Measurements from ENCODE around the gene MAP3K9. TPM values are rescaled to one million over a fixed set of nuclear protein-coding genes. Genes with fewer than 3 reads are reported as not detected.

Gene MAP3K9
- total RNA-seq, 1 experiment from 2014 or later, result 28.0 TPM

GRCh38 chr14:70802379-70802778 is 6.9 kb downstream of the MAP3K9 start (continued):
- TF ChIP-seq ZNF281 (CRISPR knock-in tag; IDR thresholded peaks at IDR 0.05) (no peak), GABPB1 (CRISPR knock-in tag; IDR thresholded peaks at IDR 0.05) (no peak)

- Mint-ChIP-seq H3K27ac (peak overlapping the region; percentile 64), H3K9me3 (no peaks in the 10 kb centered on the region), H3K4me1 (peaks cover 21% of the 10 kb centered on the region), H3K36me3 (peaks cover 51% of the 10 kb centered on the region), H3K4me3 (no peak overlapping the region), H3K27me3 (ENCODE audit: low read depth) (no peaks in the 10 kb centered on the region)
- ChIA-PET POLR2A (no interaction called here), CTCF (interaction anchor here (1.0 kb wide), 1 partner anchor 16 kb away, joined by 5 read pairs; no protein-coding TSS in a partner anchor)
- ATAC-seq (no peak), DNase-seq (ENCODE audit: low spot score) (no peak)
- TF ChIP-seq STAT6 (CRISPR knock-in tag; conservative IDR thresholded peaks at IDR 0.05; ENCODE audit: low read depth) (no peak), KAT7 (CRISPR knock-in tag; IDR thresholded peaks at IDR 0.05; ENCODE audit: borderline replicate concordance) (no peak), TEAD4 (CRISPR knock-in tag; IDR thresholded peaks at IDR 0.05) (no peak), JUN (CRISPR knock-in tag; IDR thresholded peaks at IDR 0.05) (no peak), ZNF281 (CRISPR knock-in tag; IDR thresholded peaks at IDR 0.05) (no peak), ZNF532 (CRISPR knock-in tag; IDR thresholded peaks at IDR 0.05; ENCODE audit: borderline replicate concordance) (no peak), ARID4B (CRISPR knock-in tag; IDR thresholded peaks at IDR 0.05; ENCODE audit: borderline replicate concordance) (no peak), JAZF1 (CRISPR knock-in tag; IDR thresholded peaks at IDR 0.05) (no peak), ERG (CRISPR knock-in tag; IDR thresholded peaks at IDR 0.05) (no peak), ZNF138 (CRISPR knock-in tag; conservative IDR thresholded peaks at IDR 0.05) (no peak), MAX (CRISPR knock-in tag; IDR thresholded peaks at IDR 0.05) (no peak), TCF7 (CRISPR knock-in tag; IDR thresholded peaks at IDR 0.05; ENCODE audit: low read depth) (no peak)
Measured at GRCh38 chr14:70801836-70802235, 7.5 kb downstream of the MAP3K9 start.

Measured in WTC11 (cell line).